Fibroblast of lung (primary cell): ENCODE data around the gene PIK3R4. TPM values are rescaled to one million over a fixed set of nuclear protein-coding genes. Genes with fewer than 3 reads are reported as not detected.

ENCODE experiments used
- DNase-seq, 2 donors: peaks; one replicate each; pipeline versions ENCODE4 v3.0.0 to v3.0.0-alpha.2; 2010; ENCODE audit warnings: low read depth in 2 of 2
- H2AFZ ChIP-seq: 2 replicates; pipeline ENCODE4 v1.5.1; 2012; ENCODE audit warnings: low read length, control low read depth, inconsistent platforms
- H3K27ac ChIP-seq: 2 replicates; pipeline ENCODE4 v1.5.1; 2011; ENCODE audit warnings: low read length, control low read depth; ENCODE audit not compliant: insufficient read depth
- H3K27me3 ChIP-seq: 2 replicates; pipeline ENCODE4 v1.5.1; 2011; ENCODE audit warnings: mild to moderate bottlenecking, low read length; ENCODE audit not compliant: control insufficient read depth, insufficient read depth
- H3K36me3 ChIP-seq: 2 replicates; pipeline ENCODE4 v1.5.1; 2011; ENCODE audit warnings: low read length; ENCODE audit not compliant: control insufficient read depth, insufficient read depth
- H3K4me1 ChIP-seq: 2 replicates; pipeline ENCODE4 v1.5.1; 2011; ENCODE audit warnings: low read length; ENCODE audit not compliant: control insufficient read depth, insufficient read depth; ENCODE audit errors: extremely low read depth
- H3K4me2 ChIP-seq: 2 replicates; pipeline ENCODE4 v1.5.1; 2011; ENCODE audit warnings: low read length, control low read depth; ENCODE audit not compliant: insufficient read depth; ENCODE audit errors: extremely low read depth
- H3K4me3 ChIP-seq, 4 experiments: fragments of 200-600 bp in 1 of 4; sonication (generic) in 1 of 4; replicated peaks in 1 of 4; 2 replicates each; pipeline ENCODE4 v1.5.1; 2011 to 2016; ENCODE audit warnings: low read length in 4 of 4, low read depth in 3 of 4, mild to moderate bottlenecking in 3 of 4, control low read depth in 2 of 4, inconsistent platforms in 1 of 4, mixed read lengths in 1 of 4; ENCODE audit not compliant: insufficient read depth in 1 of 4; ENCODE audit errors: control extremely low read depth in 1 of 4
- H3K79me2 ChIP-seq: 2 replicates; pipeline ENCODE4 v1.5.1; 2012; ENCODE audit warnings: mild to moderate bottlenecking, low read length, inconsistent platforms; ENCODE audit not compliant: control insufficient read depth, insufficient read depth
- H3K9ac ChIP-seq: 2 replicates; pipeline ENCODE4 v1.5.1; 2011; ENCODE audit warnings: mild to moderate bottlenecking, low read length, control low read depth; ENCODE audit not compliant: insufficient read depth
- H3K9me3 ChIP-seq: 2 replicates; pipeline ENCODE4 v1.5.1; 2012; ENCODE audit warnings: low read depth, low read length; ENCODE audit not compliant: control insufficient read depth, insufficient read depth
- H4K20me1 ChIP-seq: 2 replicates; pipeline ENCODE4 v1.5.1; 2011; ENCODE audit warnings: low read length; ENCODE audit not compliant: control insufficient read depth, insufficient read depth; ENCODE audit errors: extremely low read depth
- CTCF ChIP-seq, 2 donors: IDR thresholded peaks in 1 of 2; conservative IDR thresholded peaks in 1 of 2; 1 replicate in 1 of 2; 2 replicates in 1 of 2; pipeline ENCODE4 v1.5.1; 2011 to 2012; ENCODE audit warnings: low read length in 2 of 2, control low read depth in 1 of 2, inconsistent platforms in 1 of 2, low read depth in 1 of 2, mild to moderate bottlenecking in 1 of 2
- EZH2 ChIP-seq: IDR thresholded peaks from 2 replicates; pipeline ENCODE4 v1.5.1; 2012; ENCODE audit warnings: low read length, control low read depth, mild to moderate bottlenecking; ENCODE audit errors: missing control alignments
- polyA plus RNA-seq, 2 donors: library from polyadenylated mRNA; depleted of rRNA in 1 of 2; stranded (reverse) in 1 of 2; unstranded in 1 of 2; fragments of >200 nt; gene quantifications; 2 replicates each; pipeline ENCODE4 v1.2.1, GENCODE V29; 2011 to 2012; ENCODE audit warnings: missing spikeins in 1 of 2
- total RNA-seq: library from RNA; depleted of rRNA; stranded (reverse); fragments of >200 nt; gene quantifications from 2 replicates; pipeline ENCODE4 v1.2.1, GENCODE V29; 2014

PIK3R4 gene
- total and polyA plus RNA-seq, 2 donors (not counting 1 experiment from before 2014, with no cell fraction given), result 33.4 to 44.6 TPM

- Histone ChIP-seq H4K20me1 (no peaks in the 10 kb centered on the region), H3K4me2 (no peak overlapping the region), H3K4me1 (no peaks in the 10 kb centered on the region), H3K4me3 (no peak overlapping the region), H3K36me3 (no peaks in the 10 kb centered on the region), H3K27ac (no peak overlapping the region), H2AFZ (no peak overlapping the region), H3K9ac (no peak overlapping the region), H3K9me3 (no peaks in the 10 kb centered on the region), H3K27me3 (no peaks in the 10 kb centered on the region), H3K79me2 (no peaks in the 10 kb centered on the region)
- no peak for DNase-seq
- TF ChIP-seq EZH2 (no peak), CTCF (conservative IDR thresholded peaks at IDR 0.05 in 1 of 2, IDR thresholded peaks at IDR 0.05 in 1 of 2; ENCODE audit: low read depth in 1 of 2, low read length in 2 of 2) (no peak)
Observed at GRCh38 chr3:130758624-130759369, 12.2 kb upstream of the PIK3R4 start.

GRCh38 chr3:130757611-130758150, 11.1 kb upstream of the PIK3R4 start:
- no peaks in the 10 kb centered on the region for H3K9me3 ChIP-seq
- no peak overlapping the region for H3K4me2 ChIP-seq
- H3K9ac ChIP-seq, result no peak overlapping the region
- H3K27ac ChIP-seq, result no peak overlapping the region
- no peak for DNase-seq
- no peak for TF ChIP-seq EZH2
- TF ChIP-seq CTCF (conservative IDR thresholded peaks at IDR 0.05 in 1 of 2, IDR thresholded peaks at IDR 0.05 in 1 of 2; ENCODE audit: low read depth in 1 of 2, low read length in 2 of 2), result no peak
- H2AFZ ChIP-seq, result no peak overlapping the region
- H3K4me1 ChIP-seq, result no peaks in the 10 kb centered on the region
- no peak overlapping the region for H3K4me3 ChIP-seq
- no peaks in the 10 kb centered on the region for H3K27me3 ChIP-seq
- H3K36me3 ChIP-seq, result no peaks in the 10 kb centered on the region
- no peaks in the 10 kb centered on the region for H4K20me1 ChIP-seq
- no peaks in the 10 kb centered on the region for H3K79me2 ChIP-seq

DNA sequence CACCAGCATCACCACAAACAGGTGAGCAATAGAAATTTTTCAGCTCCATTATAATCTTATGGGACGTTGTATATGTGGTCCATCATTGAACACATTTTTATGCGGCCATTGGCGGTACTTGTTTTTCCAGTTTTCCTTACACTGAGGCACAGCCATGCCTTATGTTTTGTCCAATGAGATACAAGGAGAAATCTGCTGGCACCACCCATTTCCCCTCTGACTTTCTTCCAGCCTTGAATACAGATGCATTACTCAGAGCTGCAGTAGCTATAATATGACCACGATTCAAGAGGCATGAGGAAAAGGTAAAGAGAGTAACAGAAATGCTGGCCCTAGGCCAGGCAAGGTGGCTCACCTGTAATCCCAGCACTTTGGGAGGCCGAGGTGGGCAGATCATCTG, 9.0 kb upstream of the PIK3R4 start:
- Histone ChIP-seq H3K9ac (no peak overlapping the region), H3K4me3 (no peak overlapping the region), H2AFZ (no peak overlapping the region), H3K4me2 (no peak overlapping the region), H3K79me2 (no peaks in the 10 kb centered on the region), H3K27ac (no peak overlapping the region), H4K20me1 (no peaks in the 10 kb centered on the region), H3K36me3 (no peaks in the 10 kb centered on the region), H3K27me3 (no peaks in the 10 kb centered on the region), H3K9me3 (no peaks in the 10 kb centered on the region), H3K4me1 (no peaks in the 10 kb centered on the region)
- TF ChIP-seq CTCF (conservative IDR thresholded peaks at IDR 0.05 in 1 of 2, IDR thresholded peaks at IDR 0.05 in 1 of 2; ENCODE audit: low read depth in 1 of 2, low read length in 2 of 2), result no peak
- no peak for TF ChIP-seq EZH2
- no peak for DNase-seq
